Liver (tissue), 9 donors: Measurements from ENCODE around the gene DZIP1. TPM values are rescaled to one million over a fixed set of nuclear protein-coding genes. Genes with fewer than 3 reads are reported as not detected.

ENCODE experiments used
- DNase-seq: peaks from one replicate; pipeline ENCODE4 v3.0.0-alpha.2; 2017; ENCODE audit warnings: low spot score
- H3K27ac ChIP-seq, 2 donors: one replicate each; pipeline ENCODE4 v1.7.0; 2013; ENCODE audit warnings: inconsistent platforms in 2 of 2, low read length in 2 of 2, control low read depth in 1 of 2, low read depth in 1 of 2, mild to moderate bottlenecking in 1 of 2
- H3K27me3 ChIP-seq, 4 donors: one replicate each; pipeline versions ENCODE4 v1.6.1 to v1.7.0; 2013; ENCODE audit warnings: low read length in 3 of 4, inconsistent platforms in 1 of 4, mild to moderate bottlenecking in 1 of 4, moderate library complexity in 1 of 4; ENCODE audit not compliant: control insufficient read depth in 4 of 4, insufficient read depth in 4 of 4
- H3K36me3 ChIP-seq, 4 donors: one replicate each; pipeline versions ENCODE4 v1.6.1 to v1.7.0; 2013; ENCODE audit warnings: low read length in 3 of 4, mild to moderate bottlenecking in 3 of 4, low read depth in 1 of 4, moderate library complexity in 1 of 4; ENCODE audit not compliant: control insufficient read depth in 4 of 4, insufficient read depth in 3 of 4
- H3K4me1 ChIP-seq, 4 donors: one replicate each; pipeline versions ENCODE4 v1.6.1 to v1.7.0; 2013; ENCODE audit warnings: low read length in 3 of 4, mild to moderate bottlenecking in 3 of 4, moderate library complexity in 1 of 4; ENCODE audit not compliant: control insufficient read depth in 4 of 4, insufficient read depth in 4 of 4
- H3K4me3 ChIP-seq, 3 donors: one replicate each; pipeline versions ENCODE4 v1.6.1 to v1.7.0; 2013; ENCODE audit warnings: low read length in 3 of 3, control low read depth in 1 of 3, low read depth in 1 of 3, mild to moderate bottlenecking in 1 of 3
- H3K9ac ChIP-seq, 2 donors: one replicate each; pipeline ENCODE4 v1.7.0; 2013; ENCODE audit warnings: low read length in 2 of 2, mild to moderate bottlenecking in 2 of 2, moderate library complexity in 2 of 2, control low read depth in 1 of 2, low read depth in 1 of 2
- H3K9me3 ChIP-seq, 4 donors: one replicate each; pipeline versions ENCODE4 v1.6.1 to v1.7.0; 2013; ENCODE audit warnings: low read length in 3 of 4; ENCODE audit not compliant: control insufficient read depth in 4 of 4
- CTCF ChIP-seq: fragments of 150-350 bp; IDR thresholded peaks from 2 replicates; pipeline ENCODE4 v1.5.1; 2017; ENCODE audit warnings: improper control_type of control experiment, low read depth, low read length; ENCODE audit not compliant: missing input control
- EGR1 ChIP-seq, 2 donors: IDR thresholded peaks; 2 replicates each; pipeline ENCODE4 v1.6.1; 2016 to 2018; ENCODE audit warnings: antibody characterized with exemption in 2 of 2, low read depth in 2 of 2
- FOXA1 ChIP-seq: IDR thresholded peaks from 2 replicates; pipeline ENCODE4 v1.6.1; 2016; ENCODE audit warnings: antibody characterized with exemption
- FOXA2 ChIP-seq: IDR thresholded peaks from 2 replicates; pipeline ENCODE4 v1.6.1; 2016; ENCODE audit warnings: antibody characterized with exemption
- GABPA ChIP-seq, 2 donors: IDR thresholded peaks in 1 of 2; conservative IDR thresholded peaks in 1 of 2; 2 replicates each; pipeline ENCODE4 v1.6.1; 2016; ENCODE audit warnings: antibody characterized with exemption in 2 of 2, mild to moderate bottlenecking in 1 of 2, moderate library complexity in 1 of 2
- HNF4A ChIP-seq, 2 donors: conservative IDR thresholded peaks; 2 replicates each; pipeline ENCODE4 v1.6.1; 2016; ENCODE audit warnings: antibody characterized with exemption in 2 of 2, mild to moderate bottlenecking in 2 of 2
- HNF4G ChIP-seq: IDR thresholded peaks from 2 replicates; pipeline ENCODE4 v1.6.1; 2016; ENCODE audit warnings: antibody characterized with exemption
- JUND ChIP-seq, 2 donors: IDR thresholded peaks; 2 replicates each; pipeline ENCODE4 v1.6.1; 2016; ENCODE audit warnings: antibody characterized with exemption in 2 of 2
- NR2F2 ChIP-seq: IDR thresholded peaks from 2 replicates; pipeline ENCODE4 v1.6.1; 2016; ENCODE audit warnings: antibody characterized with exemption
- RAD21 ChIP-seq, 2 donors: IDR thresholded peaks; 2 replicates each; pipeline ENCODE4 v1.6.1; 2016; ENCODE audit warnings: antibody characterized with exemption in 2 of 2, mild to moderate bottlenecking in 2 of 2
- REST ChIP-seq: IDR thresholded peaks from 2 replicates; pipeline ENCODE4 v1.6.1; 2016; ENCODE audit warnings: antibody characterized with exemption, mild to moderate bottlenecking
- RXRA ChIP-seq, 2 donors: IDR thresholded peaks; 2 replicates each; pipeline ENCODE4 v1.6.1; 2017 to 2018; ENCODE audit warnings: antibody characterized with exemption in 2 of 2, mild to moderate bottlenecking in 1 of 2
- SP1 ChIP-seq: IDR thresholded peaks from 2 replicates; pipeline ENCODE4 v1.6.1; 2018; ENCODE audit warnings: antibody characterized with exemption, mild to moderate bottlenecking
- TAF1 ChIP-seq: conservative IDR thresholded peaks from 2 replicates; pipeline ENCODE4 v1.6.1; 2016; ENCODE audit warnings: antibody characterized with exemption, mild to moderate bottlenecking
- YY1 ChIP-seq: IDR thresholded peaks from 2 replicates; pipeline ENCODE4 v1.6.1; 2016; ENCODE audit warnings: antibody characterized with exemption, mild to moderate bottlenecking
- ZBTB33 ChIP-seq: IDR thresholded peaks from 2 replicates; pipeline ENCODE4 v1.6.1; 2016; ENCODE audit warnings: antibody characterized with exemption
- WGBS: extraction: QIAGEN DNeasy Blood & Tissue Kit; methylation state at CpG from one replicate; pipeline ENCODE4 v1.1.7; 2013; 5-methylcytosine and 5-hydroxymethylcytosine counted together
- polyA plus RNA-seq, 2 donors: library from polyadenylated mRNA; stranded (reverse) in 1 of 2; unstranded in 1 of 2; fragments of 200-250 nt in 1 of 2; fragments of >200 nt in 1 of 2; fragmentation: Nextera tagmentation in 1 of 2; extraction: Ambion mirVana in 1 of 2; gene quantifications; one replicate each; pipeline versions ENCODE4 v1.2.1 to v1.2.3, GENCODE V29; 2013 to 2015
- total RNA-seq, 2 donors: library from RNA; depleted of rRNA; stranded (reverse); fragments of >200 nt; gene quantifications; one replicate each; pipeline ENCODE4 v1.2.3, GENCODE V29; 2014
- TF ChIP-seq, protein P1 (sequence below): IDR thresholded peaks from 2 replicates; pipeline ENCODE4 v1.6.1; 2016; ENCODE audit warnings: antibody characterized with exemption
- TF ChIP-seq, protein P2 (sequence below): IDR thresholded peaks from 2 replicates; pipeline ENCODE4 v1.6.1; 2016; ENCODE audit warnings: antibody characterized with exemption
- donor health status: healthy.
- donor health status: healthy.
- donor health status: healthy.
- donor health status: healthy.
- donor health status: healthy.

DZIP1 gene
- total and polyA plus RNA-seq, 4 donors: 0.46 to 2.0 (median 1.3) TPM

- DNase-seq: no peak
- Histone ChIP-seq H3K27ac (no peak overlapping the region), H3K27me3 (no peaks in the 10 kb centered on the region), H3K4me3 (no peak overlapping the region), H3K9me3 (no peaks in the 10 kb centered on the region), H3K4me1 (no peaks in the 10 kb centered on the region), H3K36me3 (no peaks in the 10 kb centered on the region), H3K9ac (no peak overlapping the region)
- TF ChIP-seq YY1 (no peak), FOXA2 (no peak), JUND (IDR thresholded peaks at IDR 0.05) (no peak), HNF4G (no peak), TAF1 (no peak), HNF4A (conservative IDR thresholded peaks at IDR 0.05) (no peak), CTCF (no peak), NR2F2 (no peak), EGR1 (IDR thresholded peaks at IDR 0.05; ENCODE audit: low read depth in 2 of 2) (no peak), RAD21 (IDR thresholded peaks at IDR 0.05) (no peak), FOXA1 (no peak), ZBTB33 (no peak), GABPA (IDR thresholded peaks at IDR 0.05 in 1 of 2, conservative IDR thresholded peaks at IDR 0.05 in 1 of 2) (no peak), RXRA (IDR thresholded peaks at IDR 0.05) (no peak), SP1 (no peak), REST (no peak)
- TF ChIP-seq, protein P1, sequence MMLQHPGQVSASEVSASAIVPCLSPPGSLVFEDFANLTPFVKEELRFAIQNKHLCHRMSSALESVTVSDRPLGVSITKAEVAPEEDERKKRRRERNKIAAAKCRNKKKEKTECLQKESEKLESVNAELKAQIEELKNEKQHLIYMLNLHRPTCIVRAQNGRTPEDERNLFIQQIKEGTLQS: no peak
- TF ChIP-seq, protein P2, sequence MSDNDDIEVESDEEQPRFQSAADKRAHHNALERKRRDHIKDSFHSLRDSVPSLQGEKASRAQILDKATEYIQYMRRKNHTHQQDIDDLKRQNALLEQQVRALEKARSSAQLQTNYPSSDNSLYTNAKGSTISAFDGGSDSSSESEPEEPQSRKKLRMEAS: no peak
- WGBS: 76% methylated on average over 6 of the region's 6 CpGs
Measured at GRCh38 chr13:95571941-95572340, 72.6 kb downstream of the DZIP1 start.
